Limb (tissue), 2 donors: ENCODE data around the gene MIB1.

ENCODE experiments used
- DNase-seq, 2 donors: peaks; one replicate each; pipeline ENCODE4 v3.0.0-alpha.2; 2016; ENCODE audit errors: extremely low spot score in 2 of 2

Gene MIB1

GRCh38 chr18:21815101-21815500 lies 74.5 kb downstream of the MIB1 start:
- DNase-seq, result no peak

GRCh38 chr18:21820033-21820810 lies 79.6 kb downstream of the MIB1 start:
- peak in 1 of 2 donors; percentile 24 for DNase-seq

- DNase-seq, result no peak
Measured at GRCh38 chr18:21820811-21821143, 80.2 kb downstream of the MIB1 start.

DNA sequence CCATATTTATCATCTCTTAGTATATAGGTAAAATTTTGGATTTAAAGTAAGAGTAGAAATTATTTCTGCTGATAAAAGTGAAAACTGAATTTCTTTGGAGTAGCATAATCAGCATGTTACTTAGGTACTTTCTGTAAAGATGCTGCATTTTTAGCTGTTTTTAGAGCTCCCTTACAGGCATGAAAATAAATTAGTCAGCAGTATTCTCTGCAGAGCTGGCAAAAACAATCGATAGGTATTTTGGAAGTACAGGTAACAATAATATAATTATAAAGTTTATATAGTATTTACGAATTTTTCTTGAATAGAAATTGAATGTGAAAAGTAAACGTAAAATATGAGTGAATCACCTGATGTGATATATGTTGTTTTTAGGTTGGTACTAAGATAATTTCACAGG lies 83.3 kb downstream of the MIB1 start:
- DNase-seq, result no peak

DNA sequence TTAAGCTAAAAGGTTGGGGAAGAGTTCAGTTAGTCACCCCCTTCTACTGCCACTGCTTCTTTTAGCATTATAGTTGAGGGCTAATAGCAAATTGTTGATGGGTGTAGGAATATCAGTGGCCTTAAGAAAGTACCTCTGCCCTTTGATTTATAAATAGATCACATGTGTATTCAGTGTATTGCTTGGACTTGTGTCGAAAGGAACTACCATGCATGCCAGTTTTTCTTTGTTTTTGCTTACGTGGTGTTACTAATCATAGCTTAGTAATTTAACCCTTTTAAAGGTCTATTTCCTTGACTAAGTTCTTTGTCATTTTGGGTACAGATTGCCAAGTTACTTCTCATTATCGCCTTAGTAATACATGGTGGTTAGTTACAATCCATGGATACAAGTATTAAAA lies 85.6 kb downstream of the MIB1 start:
- DNase-seq, result no peak

DNA sequence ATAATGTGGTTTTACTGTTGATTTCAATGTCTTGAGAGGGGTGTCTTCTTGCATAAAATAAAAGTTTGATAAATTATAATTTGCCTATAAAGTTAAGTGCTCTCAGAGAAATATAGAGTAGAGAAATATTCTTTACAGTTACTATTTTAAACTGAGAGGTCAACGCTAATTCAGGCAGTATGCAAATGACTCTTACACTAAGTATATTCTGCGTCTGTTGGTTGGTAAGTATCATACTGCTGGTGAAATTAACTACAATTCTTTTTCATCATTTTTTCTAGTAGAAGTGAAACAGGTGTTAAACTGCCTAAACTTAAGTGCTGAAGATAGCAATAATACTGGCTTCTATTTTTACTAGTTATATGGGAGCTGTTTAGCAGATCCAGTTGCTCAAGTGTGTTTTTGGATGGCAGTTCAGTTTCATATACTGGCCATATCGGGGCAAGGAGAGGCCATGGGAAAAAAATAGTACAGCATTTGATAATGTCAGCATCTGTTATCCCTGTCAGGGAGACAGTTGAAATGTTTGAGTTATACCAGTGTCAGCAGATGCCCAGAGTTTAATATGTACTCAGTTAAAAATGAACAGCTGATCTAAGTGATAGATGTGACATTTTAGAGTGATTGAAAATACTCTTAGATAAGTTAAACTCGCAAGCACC lies 86.2 kb downstream of the MIB1 start:
- peak in 1 of 2 donors; percentile 7 for DNase-seq

DNA sequence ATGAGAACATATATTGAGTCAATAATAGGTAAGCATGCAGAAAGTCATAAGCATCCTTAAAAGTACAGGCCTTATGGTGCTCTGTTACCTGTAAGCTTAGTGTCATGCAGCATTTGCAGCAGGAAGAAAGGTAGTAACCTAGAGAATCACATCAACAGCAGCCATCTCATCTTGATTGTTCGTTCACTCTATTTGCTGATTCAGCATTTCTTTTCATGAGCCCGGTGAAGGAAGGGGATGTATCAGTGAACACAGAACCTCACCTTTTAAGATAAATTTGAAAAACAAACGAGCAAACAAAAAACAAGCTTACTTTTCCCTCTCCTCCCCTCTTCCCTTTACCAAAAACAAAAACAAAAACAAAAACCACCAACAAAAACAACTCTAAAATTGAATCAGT lies 89.9 kb downstream of the MIB1 start:
- DNase-seq, result no peak

DNA sequence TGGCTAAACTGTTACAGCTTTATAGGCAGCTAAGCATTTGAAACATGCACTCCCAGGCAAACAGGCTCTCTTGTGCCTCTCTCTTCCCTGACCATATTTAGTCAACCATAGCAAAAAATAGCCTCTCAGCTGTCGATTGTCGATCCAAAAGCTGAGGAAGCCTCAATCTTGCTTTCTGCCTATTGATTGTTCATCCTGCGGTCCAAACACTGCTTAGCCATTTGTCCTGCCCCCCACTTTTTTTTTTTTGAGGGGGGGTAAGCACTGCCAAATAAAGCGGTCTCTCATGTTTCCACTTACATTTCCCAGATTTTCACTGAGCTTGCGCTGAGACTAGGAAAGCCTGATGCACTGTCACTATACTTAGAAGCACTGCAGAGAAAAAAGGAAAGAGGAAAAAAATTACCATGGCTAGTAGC lies 90.8 kb downstream of the MIB1 start:
- DNase-seq, result peak; percentile 34 to 62

- DNase-seq, result no peak
Measured at GRCh38 chr18:21833604-21834298, 93.2 kb downstream of the MIB1 start.

DNA sequence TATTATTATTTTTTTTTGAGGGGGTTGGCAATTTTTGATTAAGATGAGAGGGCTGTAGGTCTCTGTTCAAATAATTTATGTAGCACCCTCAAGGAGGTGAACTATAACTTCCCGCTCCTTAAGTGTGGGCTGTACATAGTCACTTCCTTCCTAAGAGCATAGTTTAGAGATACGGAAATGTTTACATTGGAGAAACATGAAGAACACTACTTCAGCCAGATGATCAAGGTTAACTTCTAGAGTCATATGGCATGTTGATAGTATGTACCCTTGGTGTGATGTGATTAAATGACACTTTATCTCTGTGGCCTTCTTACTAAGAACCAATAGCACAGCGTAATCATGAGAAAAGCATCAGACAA lies 93.7 kb downstream of the MIB1 start:
- DNase-seq, result no peak

DNA sequence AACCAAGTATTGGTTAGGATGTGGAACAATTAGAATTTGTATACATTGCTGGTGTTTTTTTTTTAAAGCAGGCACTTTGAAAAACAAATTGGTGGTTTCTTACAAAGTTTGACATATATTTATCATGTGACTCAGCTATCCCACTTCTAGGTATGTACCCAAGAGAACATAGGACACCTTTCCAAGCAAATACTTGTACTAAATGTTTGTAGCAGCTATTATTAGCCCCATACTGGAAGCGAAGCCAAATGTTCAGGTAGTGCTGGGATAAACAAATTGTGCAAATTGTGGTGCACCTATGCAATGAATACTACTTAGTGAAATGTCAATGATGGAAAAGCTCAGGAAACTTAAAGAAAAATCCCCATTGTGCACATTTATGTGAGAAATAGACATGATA lies 101.0 kb downstream of the MIB1 start:
- no peak for DNase-seq

DNA sequence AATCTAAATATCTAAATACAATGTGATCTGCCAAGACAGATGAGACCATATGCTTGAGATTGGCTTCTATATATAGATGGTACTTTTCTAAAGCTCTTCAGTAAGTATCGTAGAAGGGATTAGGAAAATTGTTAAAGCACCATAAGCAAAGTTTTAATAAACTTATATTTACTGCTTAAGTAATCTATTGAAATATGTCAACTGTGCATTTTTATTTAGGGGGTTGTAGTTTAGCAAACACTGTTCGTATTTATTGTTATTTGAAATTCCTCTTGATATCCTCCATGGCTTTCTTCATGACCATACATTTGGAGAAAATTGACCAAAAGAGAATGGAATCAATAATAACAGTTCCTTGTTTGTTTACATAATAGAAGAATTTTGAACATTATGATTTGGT lies 102.7 kb downstream of the MIB1 start:
- no peak for DNase-seq

DNA sequence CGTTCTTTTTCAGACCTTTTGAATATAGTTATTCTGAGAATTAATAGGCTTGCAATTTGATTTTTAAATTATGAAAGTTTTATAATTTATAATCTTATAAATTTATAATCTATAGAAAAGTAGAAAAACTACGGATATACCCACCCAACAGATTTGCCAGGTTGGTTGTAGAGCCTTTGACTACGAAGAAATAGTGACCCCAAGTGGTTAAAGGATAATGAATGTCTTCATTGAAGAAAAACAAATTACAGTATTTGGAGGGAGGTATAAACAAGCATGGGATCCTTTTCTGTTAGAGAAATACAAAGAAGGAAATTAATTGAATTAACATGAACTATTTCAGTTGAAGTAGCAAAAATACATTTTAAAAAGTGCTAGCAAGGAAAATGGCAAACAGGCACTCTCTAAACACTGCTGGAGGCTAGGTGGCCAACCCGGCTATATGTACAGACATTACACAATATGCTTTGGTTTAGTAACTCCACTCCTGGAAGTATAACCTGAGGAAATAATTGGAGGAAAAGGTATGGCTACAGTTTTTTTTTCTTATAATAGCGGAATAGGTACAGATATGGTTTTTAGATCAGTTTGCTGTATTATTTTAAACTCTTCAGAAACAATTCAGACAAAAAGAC lies 110.9 kb downstream of the MIB1 start:
- DNase-seq, result no peak

- DNase-seq, result peak in 1 of 2 donors; percentile 38
Measured at GRCh38 chr18:21853016-21853415, 112.4 kb downstream of the MIB1 start.

DNA sequence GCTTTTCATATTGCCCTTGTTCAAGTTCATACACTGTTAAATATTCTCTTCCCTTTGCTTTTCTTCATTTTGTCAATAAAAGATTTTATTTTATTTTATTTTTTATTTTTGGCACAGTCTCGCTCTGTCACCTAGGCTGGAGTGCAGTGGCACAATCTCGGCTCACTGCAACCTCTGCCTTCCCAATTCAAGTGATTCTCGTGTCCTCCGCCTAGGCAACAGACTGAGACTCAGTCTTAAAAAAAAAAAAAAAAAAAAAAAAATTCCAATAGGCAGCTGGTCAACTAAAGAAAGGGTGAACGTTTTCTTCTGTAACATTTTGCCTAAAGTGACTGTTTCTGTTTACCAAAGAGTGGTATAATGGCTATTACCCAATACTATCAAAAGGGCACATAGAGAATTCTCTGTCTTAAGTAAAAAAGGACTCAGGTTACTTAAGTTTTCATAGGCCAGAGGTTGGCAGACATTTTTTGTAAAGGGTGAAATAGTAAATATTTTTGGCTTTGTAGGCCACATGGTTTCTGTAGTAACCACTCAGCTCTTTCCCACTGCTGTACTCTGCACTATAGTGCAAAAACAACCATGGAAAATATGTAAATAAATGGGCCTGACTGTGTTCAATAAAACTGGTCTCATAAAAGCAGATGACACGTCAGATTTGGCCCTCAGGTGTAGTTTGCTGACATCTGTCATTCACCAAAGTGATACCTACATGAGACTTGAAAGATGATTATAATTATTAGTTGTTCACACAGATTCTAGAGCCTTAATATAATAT lies 113.4 kb downstream of the MIB1 start:
- DNase-seq, result no peak

GRCh38 chr18:21855432-21855831 lies 114.8 kb downstream of the MIB1 start:
- DNase-seq, result no peak

GRCh38 chr18:21857871-21858270 lies 117.3 kb downstream of the MIB1 start:
- no peak for DNase-seq

GRCh38 chr18:21858544-21858943 lies 118.0 kb downstream of the MIB1 start:
- DNase-seq, result no peak

GRCh38 chr18:21864386-21864785 lies 123.8 kb downstream of the MIB1 start:
- no peak for DNase-seq

GRCh38 chr18:21865043-21865442 lies 124.5 kb downstream of the MIB1 start:
- DNase-seq, result no peak

GRCh38 chr18:21868770-21869169 lies 128.2 kb downstream of the MIB1 start:
- DNase-seq, result no peak
